DND-41 (cell line): Measurements from ENCODE around the gene SUPV3L1.

ENCODE experiments used
- EZH2 ChIP-seq: IDR thresholded peaks from 3 replicates; pipeline ENCODE4 v1.6.1; 2012; ENCODE audit warnings: borderline replicate concordance, low read depth, mild to moderate bottlenecking, moderate library complexity, low read length, inconsistent platforms; ENCODE audit not compliant: severe bottlenecking
- TF ChIP-seq, protein P1 (sequence below): IDR thresholded peaks from 2 replicates; pipeline ENCODE4 v1.5.1; 2012; ENCODE audit warnings: borderline replicate concordance, low read length, moderate library complexity, mild to moderate bottlenecking; ENCODE audit not compliant: poor library complexity, severe bottlenecking; ENCODE audit errors: extremely low read depth

- TF ChIP-seq, protein P1, sequence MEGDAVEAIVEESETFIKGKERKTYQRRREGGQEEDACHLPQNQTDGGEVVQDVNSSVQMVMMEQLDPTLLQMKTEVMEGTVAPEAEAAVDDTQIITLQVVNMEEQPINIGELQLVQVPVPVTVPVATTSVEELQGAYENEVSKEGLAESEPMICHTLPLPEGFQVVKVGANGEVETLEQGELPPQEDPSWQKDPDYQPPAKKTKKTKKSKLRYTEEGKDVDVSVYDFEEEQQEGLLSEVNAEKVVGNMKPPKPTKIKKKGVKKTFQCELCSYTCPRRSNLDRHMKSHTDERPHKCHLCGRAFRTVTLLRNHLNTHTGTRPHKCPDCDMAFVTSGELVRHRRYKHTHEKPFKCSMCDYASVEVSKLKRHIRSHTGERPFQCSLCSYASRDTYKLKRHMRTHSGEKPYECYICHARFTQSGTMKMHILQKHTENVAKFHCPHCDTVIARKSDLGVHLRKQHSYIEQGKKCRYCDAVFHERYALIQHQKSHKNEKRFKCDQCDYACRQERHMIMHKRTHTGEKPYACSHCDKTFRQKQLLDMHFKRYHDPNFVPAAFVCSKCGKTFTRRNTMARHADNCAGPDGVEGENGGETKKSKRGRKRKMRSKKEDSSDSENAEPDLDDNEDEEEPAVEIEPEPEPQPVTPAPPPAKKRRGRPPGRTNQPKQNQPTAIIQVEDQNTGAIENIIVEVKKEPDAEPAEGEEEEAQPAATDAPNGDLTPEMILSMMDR, result no peak
- no peak for TF ChIP-seq EZH2
These were observed 33.3 kb upstream of the SUPV3L1 start for GRCh38 chr10:69146759-69147158.
